Adrenal gland (tissue), 5 donors: ENCODE measurements around the gene MAML3.

Experiments
- CTCF ChIP-seq, 6 experiments: fragments of 450-650 bp in 4 of 6; fragments of 200-600 bp in 2 of 6; sonication (generic) in 1 of 6; IDR thresholded peaks; 1 replicate in 5 of 6; 2 replicates in 1 of 6; pipeline versions ENCODE4 v1.5.1 to v1.8.0; 2016 to 2021; ENCODE audit warnings: antibody characterized with exemption in 6 of 6, mild to moderate bottlenecking in 2 of 6, moderate library complexity in 1 of 6
- POLR2A ChIP-seq, 2 donors: fragments of 450-650 bp; IDR thresholded peaks; one replicate each; pipeline ENCODE4 v1.6.1; 2017; ENCODE audit warnings: antibody characterized with exemption in 2 of 2, mild to moderate bottlenecking in 2 of 2, moderate library complexity in 1 of 2
- donor health status: DM: no; HTN: no; CAD: no.

- TF ChIP-seq CTCF (IDR thresholded peaks at IDR 0.05): peak; percentile 8 to 67 (median 54)
- TF ChIP-seq POLR2A (IDR thresholded peaks at IDR 0.05): no peak
These were observed 141.1 kb downstream of the MAML3 start for GRCh38 chr4:140012688-140013486.
